ENCODE measurements around the gene TRIM23.
"Not testable (repeated sequence)": the region's sequence is repeated elsewhere in the genome, so short reads cannot be mapped to it uniquely, and the experiment has no call there.

Gene TRIM23

GRCh38 chr5:65624025-65624570 is at the start of gene TRIM23:
TRIM23 (minus strand) TSS chr5:65624333; CDS start chr5:65624274, 59 bp downstream.
- DNase-seq (ENCODE audit: low read depth): peak; percentile 25

- DNase-seq (ENCODE audit: low read depth): peak; percentile 64
Measured at GRCh38 chr5:65672796-65673195, 48.7 kb upstream of the TRIM23 start.

DNA sequence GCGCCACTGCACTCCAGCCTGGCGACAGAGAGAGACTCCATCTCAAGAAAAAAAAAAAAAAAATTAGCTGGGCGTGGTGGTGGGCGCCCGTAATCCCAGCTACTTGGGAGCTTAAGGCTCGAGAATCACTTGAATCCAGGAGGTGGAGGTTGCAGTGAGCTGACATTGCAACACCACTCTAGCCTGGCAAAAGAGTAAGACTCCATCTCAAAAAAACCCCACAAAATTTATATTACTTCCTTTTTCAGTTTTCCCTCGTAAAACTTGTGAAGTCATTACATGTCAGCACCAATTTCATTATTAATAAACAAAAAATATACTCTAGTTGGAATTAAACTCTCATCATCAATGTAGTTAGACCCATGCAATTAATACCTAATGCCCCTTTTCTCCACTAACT is 44.6 kb upstream of the TRIM23 start:
- DNase-seq (ENCODE audit: low read depth): no peak

GRCh38 chr5:65663804-65664521 is 39.8 kb upstream of the TRIM23 start:
- DNase-seq (ENCODE audit: low read depth): peak; percentile 5

- no peak for DNase-seq (ENCODE audit: low read depth)
Measured at GRCh38 chr5:65654713-65655112, 30.6 kb upstream of the TRIM23 start.

DNA sequence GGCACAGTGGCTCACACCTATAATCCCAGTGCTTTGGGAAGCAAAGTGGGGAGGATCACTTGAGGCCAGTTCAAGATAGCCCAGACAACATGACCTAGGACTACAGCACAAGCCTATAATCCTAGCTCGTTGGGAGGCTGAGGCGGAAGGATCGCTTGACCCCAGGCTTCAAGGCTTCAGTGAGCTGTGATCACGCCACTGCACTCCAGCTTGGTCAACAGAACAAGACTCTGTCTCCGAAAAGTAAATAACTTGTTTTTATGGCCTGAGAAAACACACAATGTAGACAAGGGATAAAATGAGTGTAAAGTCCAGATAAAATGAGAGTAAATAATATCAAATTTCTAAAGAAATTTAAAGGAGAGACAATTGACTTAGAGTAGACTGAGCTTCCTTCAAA is 27.0 kb upstream of the TRIM23 start:
- DNase-seq (ENCODE audit: low read depth): no peak

- no peak for DNase-seq (ENCODE audit: low read depth)
Measured at GRCh38 chr5:65647941-65648340, 23.8 kb upstream of the TRIM23 start.

DNA sequence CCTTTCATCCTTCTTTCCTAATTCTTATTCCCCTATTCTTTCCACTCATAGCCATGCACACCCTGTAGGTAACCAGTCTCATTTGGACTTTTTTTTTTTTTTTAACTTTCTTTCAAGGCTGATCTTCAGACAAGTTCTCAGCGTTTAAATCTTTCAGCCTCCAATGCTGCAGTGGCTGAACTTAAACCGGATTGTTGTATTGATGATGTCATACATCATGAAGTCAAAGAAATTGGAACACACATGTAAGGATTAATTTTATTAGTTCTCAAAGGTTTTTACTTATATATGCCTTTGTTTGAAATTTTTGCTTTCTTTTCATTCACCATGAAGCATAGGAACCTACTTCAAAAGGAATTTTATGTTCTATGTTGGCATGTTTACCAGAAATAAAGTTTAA is 22.8 kb upstream of the TRIM23 start:
- DNase-seq (ENCODE audit: low read depth): no peak

DNA sequence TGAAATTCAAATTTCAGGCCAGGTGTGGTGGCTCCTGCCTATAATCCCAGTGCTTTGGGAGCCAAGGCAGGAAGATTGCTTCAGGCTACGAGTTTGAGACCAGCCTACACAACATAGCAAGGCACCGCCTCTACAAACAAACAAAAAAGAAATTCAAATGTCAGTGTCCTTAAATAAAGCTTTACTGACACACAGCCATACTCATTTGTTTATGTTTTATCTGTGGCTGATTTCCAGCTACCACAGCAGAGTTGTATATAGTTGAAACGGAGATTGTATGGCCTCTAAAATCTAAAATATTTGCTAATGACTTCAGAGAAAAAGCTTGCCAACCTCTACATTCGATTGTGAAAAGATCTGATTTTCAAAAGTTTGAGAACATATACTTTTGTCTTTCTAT is 16.1 kb upstream of the TRIM23 start:
- no peak for DNase-seq (ENCODE audit: low read depth)

DNA sequence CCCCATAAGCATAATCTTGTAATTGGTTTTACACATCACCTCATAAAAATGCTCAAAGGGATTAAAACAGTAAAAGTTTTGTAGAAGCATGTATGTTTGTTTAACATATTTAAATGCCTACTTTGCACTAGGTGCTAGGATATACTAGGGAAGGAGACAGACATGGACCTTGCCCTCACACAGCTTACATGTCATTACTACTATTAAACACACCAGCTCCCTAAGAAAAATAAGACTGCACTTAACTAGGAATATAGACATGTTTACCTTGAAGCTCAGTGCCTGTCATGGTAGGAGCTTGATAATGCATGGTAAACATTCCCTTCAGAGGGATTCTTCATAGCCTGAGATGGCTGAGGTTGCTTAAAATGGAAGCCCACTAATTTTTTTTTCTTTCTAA is 6.8 kb upstream of the TRIM23 start:
- no peak for DNase-seq (ENCODE audit: low read depth)

DNA sequence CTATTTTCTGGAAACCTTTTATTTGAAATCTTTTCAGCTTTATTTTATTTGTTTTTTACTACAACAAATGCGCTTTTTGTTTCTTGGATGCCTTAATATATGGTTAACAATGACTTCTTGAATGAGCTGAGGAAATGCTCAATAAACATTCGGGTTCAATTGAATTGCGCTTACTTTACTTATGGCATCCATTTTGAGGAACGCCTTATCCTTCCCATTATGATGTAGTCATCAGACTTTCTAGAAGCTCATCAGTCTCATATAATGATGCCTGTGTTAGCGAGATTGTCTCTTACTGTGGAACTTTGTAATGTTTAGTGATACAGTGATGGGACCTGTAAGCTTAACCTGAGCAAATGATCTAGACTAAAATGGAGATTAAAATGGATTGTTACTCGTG is 1.6 kb upstream of the TRIM23 start:
- DNase-seq (ENCODE audit: low read depth): no peak

DNA sequence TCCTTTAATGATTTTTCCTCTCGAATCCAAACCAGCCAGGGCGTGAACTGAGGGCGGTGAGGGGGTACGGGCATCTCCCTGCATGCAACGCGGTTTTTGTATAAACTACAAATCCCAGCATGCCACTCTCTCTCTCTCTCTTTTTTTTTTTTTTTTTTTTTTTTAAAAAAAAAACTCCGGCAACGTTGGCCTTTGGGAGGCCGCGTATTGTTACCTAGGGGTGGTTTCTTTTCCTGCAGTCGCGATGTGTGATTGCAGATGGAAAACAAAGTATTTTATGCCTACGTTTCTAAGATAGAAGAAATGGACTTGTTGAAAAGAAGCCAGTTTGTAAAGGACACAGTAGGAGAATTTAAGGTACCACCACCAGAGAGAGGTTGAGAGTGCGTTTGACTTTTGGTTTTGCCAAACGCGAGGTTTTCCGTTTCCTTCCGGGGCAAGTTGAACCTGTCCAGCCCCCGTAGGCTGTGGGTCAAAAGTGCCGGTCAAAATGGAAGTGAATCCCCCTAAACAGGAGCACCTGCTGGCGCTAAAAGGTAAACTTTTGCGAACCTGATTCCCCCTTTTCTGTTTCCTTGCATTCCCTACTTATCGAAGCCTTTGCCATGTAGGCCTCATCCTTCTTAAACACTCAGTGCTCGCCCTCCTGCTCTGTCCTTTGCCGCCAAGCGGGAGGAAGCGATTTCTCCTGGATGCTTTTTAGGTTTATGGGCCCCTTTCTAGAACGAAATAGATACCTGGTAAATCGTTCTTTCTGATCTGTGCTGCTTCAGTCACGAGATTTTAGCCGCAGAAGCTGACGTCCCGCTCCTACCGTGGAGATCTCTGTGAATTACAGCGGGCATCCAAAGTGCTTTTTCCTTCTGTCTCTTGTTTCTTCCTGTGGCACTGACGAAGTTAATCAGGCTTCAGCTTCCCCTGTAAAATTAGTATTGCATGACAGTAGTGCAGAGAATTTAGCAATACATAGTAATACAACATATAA is 730 bp upstream of the TRIM23 start, which contains the start of the genes SHLD3 and TRAPPC13:
Gene SHLD3 (plus strand): TSS at position 457 of the 985 bp plus-strand sequence. CDS start 4,561 bp downstream, outside the sequence.
Gene TRAPPC13 (plus strand): TSS at position 457 of the 985 bp plus-strand sequence. CDS start 34 bp downstream, at position 491.
- DNase-seq (ENCODE audit: low read depth): peak; percentile 88

DNA sequence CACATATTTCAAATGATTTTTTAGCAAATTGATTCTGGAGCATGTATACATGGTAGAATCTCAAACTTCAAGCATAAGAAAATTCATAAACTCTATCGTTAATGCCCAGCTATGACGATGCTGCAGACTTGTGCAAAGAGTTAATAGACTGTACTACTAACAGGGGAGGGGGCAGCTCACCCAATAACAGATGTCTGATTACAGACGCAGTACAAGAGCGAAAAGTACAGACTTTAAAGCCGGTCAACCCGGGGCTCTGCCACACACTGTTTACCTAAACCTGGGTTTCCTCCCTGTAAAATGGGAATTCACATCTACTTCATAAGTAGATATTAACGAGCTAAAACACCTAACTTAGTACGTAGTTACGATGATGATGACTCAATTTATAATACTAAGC is 651 bp downstream of the TRIM23 start:
- DNase-seq (ENCODE audit: low read depth): no peak

- not testable (repeated sequence) for DNase-seq (ENCODE audit: low read depth)
Measured at GRCh38 chr5:65621961-65622360, 2.2 kb downstream of the TRIM23 start.

- DNase-seq (ENCODE audit: low read depth): no peak
Measured at GRCh38 chr5:65620021-65620420, 4.1 kb downstream of the TRIM23 start.

DNA sequence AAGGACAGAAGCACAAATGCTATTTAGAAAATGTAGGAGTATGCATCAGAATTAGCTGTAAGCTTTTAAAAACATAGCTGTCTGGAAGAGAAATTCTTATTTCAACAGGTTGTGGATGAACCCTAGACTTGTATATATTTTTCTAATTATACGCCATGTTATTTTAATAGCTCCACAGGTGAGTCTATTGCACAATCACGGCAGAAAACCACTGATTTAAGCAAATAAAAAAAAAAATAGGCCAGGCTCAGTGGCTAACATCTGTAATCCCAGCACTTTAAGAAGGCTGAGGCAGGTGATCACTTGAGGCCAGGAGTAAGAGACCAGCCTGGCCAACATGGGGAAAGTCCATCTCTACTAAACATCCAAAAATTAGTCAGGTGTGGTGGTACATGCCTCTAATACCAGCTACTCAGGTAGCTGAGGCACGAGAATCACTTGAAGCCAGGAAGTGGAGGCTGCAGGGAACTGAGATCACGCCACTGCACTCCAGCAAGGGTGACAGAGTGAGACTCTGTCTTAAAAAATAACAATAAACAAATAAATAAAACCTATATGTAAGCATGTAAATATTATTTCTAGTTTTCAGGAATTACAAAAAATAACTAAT is 11.7 kb downstream of the TRIM23 start:
- DNase-seq (ENCODE audit: low read depth): no peak

- DNase-seq (ENCODE audit: low read depth): no peak
Measured at GRCh38 chr5:65611524-65611923, 12.6 kb downstream of the TRIM23 start.

- not testable (repeated sequence) for DNase-seq (ENCODE audit: low read depth)
Measured at GRCh38 chr5:65601761-65602160, 22.4 kb downstream of the TRIM23 start.

DNA sequence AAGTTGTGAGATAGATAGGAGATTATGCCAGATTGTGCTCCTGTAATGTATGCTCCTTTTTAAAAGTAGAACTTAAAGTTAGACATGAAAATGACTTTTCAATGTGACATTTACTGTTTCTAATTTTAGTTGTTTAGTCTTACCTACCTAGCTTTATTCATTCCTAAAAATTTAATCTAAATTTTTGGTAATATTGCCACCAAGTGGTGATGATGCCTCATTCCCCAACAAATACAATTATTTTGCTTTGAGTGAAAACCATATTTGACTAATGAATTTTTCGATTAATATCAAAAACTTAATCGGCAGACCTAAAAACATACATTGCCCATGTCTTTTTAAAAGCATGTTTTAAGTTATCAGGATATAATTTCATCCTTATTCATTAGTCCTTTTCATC is 35.4 kb downstream of the TRIM23 start:
- DNase-seq (ENCODE audit: low read depth): no peak

DNA sequence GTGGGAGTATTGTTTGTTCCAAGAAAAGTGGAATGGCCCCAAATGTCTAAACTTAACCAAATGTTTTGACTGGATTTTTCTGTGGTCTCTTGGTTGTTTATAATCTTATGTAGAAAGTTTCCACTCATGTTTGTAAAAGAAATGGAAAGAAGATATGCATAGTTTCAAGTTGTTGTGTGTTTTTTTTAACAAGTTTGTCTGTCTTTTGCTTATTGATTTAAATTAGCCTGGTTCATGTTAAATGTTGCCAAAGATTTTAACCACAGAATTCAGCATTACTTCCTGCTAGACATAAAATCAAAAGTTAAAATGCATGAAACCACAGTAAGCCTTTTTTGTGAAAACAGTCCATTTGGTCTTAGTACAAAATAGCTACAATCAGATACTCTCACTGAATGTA is 47.0 kb downstream of the TRIM23 start:
- no peak for DNase-seq (ENCODE audit: low read depth)

DNA sequence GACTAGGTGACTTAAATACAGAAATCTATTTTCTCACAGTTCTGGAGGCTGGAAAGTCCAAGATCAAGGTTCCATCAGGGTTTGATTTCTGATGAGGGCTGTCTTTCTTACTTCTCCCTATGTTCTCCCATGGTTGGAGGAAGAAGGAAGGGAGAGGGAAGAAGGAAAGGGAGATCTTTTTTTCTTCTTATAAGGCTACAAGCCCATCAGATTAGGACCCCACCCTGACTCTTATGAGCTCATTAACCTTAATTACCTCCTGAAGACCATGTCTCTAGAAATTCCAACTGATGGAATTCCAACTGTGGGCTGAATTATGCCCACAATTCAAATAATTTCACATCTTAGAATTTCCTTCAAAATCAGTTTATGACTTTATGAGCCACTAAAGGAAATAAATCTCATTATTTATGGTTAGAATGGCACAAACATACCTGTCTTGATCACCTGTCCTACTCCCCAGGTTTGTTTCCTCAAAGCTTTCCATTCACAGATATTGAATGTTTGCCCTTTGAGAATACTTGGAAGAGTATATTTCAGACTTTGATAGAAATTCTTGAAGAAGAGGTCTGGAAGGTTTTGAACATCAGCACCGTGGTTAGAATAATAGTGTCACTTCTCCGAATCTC is 53.4 kb downstream of the TRIM23 start:
- no peak for DNase-seq (ENCODE audit: low read depth)

GRCh38 chr5:65566505-65566904 is 57.6 kb downstream of the TRIM23 start:
- no peak for DNase-seq (ENCODE audit: low read depth)

All from HS-5 (cell line).